Stimulated activated CD8-positive, alpha-beta memory T cell treated with anti-CD3 and anti-CD28 coated beads, Interleukin-2, amount 100 ng/mL, for 1 hour (primary cell): Measurements from ENCODE around the gene BRD9.
"Not testable (repeated sequence)": the region's sequence is repeated elsewhere in the genome, so short reads cannot be mapped to it uniquely, and the experiment has no call there.

Experiments used
- DNase-seq, 2 donors: peaks; one replicate each; pipeline ENCODE4 v3.0.0-alpha.2; 2020; ENCODE audit warnings: low read depth in 2 of 2

BRD9 gene

GRCh38 chr5:902129-902916, 9.7 kb upstream of the BRD9 start:
- DNase-seq, result no peak

GRCh38 chr5:900781-901180, 8.2 kb upstream of the BRD9 start:
- no peak for DNase-seq

- no peak for DNase-seq
Measured at GRCh38 chr5:893711-894110, 1.1 kb upstream of the BRD9 start.

- DNase-seq, result no peak
Measured at GRCh38 chr5:893137-893506, 521 bp upstream of the BRD9 start.

- no peak for DNase-seq
Measured at GRCh38 chr5:891837-892393, 686 bp downstream of the BRD9 start.

GRCh38 chr5:891117-891836, 1.3 kb downstream of the BRD9 start:
- no peak for DNase-seq

- DNase-seq, result no peak
Measured at GRCh38 chr5:889075-889710, 3.4 kb downstream of the BRD9 start.

GRCh38 chr5:888638-889035, 4.0 kb downstream of the BRD9 start:
- no peak for DNase-seq

- DNase-seq, result no peak
Measured at GRCh38 chr5:887947-888637, 4.5 kb downstream of the BRD9 start.

- DNase-seq, result no peak
Measured at GRCh38 chr5:886716-887325, 5.8 kb downstream of the BRD9 start.

- DNase-seq, result no peak
Measured at GRCh38 chr5:886036-886435, 6.6 kb downstream of the BRD9 start.

- DNase-seq, result no peak
Measured at GRCh38 chr5:885529-885928, 7.1 kb downstream of the BRD9 start.

GRCh38 chr5:885127-885442, 7.5 kb downstream of the BRD9 start:
- no peak for DNase-seq

GRCh38 chr5:884345-885126, 8.1 kb downstream of the BRD9 start:
- no peak for DNase-seq

- no peak for DNase-seq
Measured at GRCh38 chr5:883475-884181, 9.0 kb downstream of the BRD9 start.

GRCh38 chr5:882253-883183, 10.1 kb downstream of the BRD9 start:
- no peak for DNase-seq

- DNase-seq, result no peak
Measured at GRCh38 chr5:881551-881935, 11.1 kb downstream of the BRD9 start.

GRCh38 chr5:880816-881550, 11.6 kb downstream of the BRD9 start:
- no peak for DNase-seq

GRCh38 chr5:878677-879076, 13.9 kb downstream of the BRD9 start:
- DNase-seq, result not testable (repeated sequence)
